Fibroblast of peridontal ligament (primary cell): ENCODE results near the gene NSMF.

ENCODE experiments used
- DNase-seq: peaks from one replicate; pipeline ENCODE4 v3.0.0-alpha.2; 2010; ENCODE audit errors: extremely low read depth

Gene NSMF

DNA sequence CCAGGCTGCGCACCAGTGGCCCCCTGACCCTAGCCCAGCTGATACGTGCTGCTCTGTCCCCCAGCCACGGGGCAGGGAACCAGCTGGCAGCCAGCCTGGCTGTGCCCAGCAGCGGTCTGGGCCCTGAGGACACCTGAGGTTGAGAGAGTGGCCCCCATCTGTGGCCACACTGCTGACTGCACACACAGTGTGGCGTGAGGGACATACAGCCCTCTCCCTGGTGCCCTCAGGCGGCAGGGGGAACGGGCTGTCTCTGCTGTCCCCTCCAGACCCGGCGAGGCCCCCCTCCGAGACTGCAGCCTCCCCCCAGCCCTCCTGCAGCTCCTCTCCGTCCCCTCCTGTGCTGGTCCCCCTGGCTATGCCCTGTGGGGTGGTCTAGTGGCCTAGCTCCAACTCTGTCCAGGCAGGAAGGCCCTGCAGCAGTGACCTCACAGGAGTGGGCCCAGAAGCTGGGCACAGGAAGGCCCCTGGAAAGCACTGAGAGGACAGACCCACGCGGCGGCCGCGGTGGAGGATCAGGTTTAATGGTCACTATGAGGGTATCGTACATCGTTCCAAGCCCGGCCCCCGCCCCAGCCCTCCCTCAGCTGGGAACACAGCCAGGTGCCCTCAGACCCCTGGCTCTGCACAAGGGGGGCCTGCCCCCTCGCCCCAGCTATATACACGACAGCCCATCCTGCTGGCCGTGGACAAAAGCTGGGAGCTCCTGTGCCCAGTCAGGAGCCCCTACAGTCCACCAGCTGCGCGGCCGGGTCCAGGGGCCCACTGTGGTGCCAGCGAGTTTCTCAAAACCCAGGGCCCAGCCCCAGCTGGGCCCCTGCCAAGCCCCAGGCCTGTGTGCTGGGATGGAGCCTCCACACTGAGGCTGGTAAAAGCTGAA lies 11.2 kb downstream of the NSMF start:
- DNase-seq, result no peak

DNA sequence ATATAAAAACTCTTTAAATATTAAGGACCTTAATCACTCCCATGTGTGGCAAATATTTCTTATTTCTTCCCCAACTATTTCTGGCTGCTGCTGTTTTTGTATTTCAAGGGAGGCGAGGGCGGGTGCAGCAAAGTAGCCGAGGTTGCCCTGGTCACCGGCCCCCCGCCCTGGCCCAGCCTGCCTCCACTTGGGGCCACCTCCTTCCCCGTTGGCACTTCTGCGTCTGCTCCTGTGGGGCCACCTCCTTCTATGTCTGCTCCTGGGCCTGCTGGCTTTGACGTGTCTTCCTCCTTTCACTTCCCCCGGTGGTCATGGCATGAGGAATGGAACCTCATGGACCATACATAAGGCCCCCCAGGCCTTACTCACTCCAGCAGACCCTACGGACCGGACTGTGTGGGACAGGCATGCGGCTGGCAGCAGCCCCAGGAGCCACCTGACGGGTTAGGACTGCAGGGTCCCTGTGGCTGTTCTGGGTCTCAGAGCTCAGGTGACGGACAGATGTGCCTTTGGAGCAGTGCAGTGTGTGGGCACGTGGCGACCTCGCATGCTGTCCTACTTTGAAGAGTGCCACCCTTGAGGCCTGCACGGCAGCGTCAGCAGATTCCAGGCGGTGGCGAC lies 12.2 kb downstream of the NSMF start:
- peak; percentile 41 for DNase-seq

- DNase-seq, result no peak
Measured at GRCh38 chr9:137445930-137446431, 13.2 kb downstream of the NSMF start.

DNA sequence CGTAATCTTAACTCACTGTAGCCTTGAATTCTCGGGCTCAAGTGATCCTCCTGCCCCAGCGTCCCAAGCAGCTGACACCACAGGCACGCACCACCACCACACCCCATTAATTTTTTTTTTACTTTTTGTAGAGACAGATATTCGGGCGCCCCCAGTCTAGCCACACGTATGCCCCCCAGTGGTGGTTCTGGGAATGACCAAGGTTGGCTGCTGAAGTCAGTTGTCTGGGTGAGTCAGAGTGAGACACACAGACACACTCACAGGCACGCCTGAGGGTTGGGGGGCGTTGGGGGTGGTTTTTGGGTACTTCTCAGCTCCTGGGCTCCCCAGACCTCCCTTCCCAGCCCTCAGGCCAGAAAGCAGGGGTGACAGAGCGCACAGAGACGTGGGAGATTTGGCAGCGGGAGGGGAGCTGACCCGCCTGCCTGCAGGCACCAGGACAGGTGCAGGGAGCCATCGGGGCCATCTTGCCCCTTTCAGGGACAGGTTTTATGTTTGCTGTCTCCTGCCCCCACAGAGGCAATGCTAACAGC lies 13.8 kb downstream of the NSMF start:
- peak; percentile 65 for DNase-seq

GRCh38 chr9:137444106-137444790 lies 14.9 kb downstream of the NSMF start:
- no peak for DNase-seq

- no peak for DNase-seq
Measured at GRCh38 chr9:137441935-137442321, 17.2 kb downstream of the NSMF start.

DNA sequence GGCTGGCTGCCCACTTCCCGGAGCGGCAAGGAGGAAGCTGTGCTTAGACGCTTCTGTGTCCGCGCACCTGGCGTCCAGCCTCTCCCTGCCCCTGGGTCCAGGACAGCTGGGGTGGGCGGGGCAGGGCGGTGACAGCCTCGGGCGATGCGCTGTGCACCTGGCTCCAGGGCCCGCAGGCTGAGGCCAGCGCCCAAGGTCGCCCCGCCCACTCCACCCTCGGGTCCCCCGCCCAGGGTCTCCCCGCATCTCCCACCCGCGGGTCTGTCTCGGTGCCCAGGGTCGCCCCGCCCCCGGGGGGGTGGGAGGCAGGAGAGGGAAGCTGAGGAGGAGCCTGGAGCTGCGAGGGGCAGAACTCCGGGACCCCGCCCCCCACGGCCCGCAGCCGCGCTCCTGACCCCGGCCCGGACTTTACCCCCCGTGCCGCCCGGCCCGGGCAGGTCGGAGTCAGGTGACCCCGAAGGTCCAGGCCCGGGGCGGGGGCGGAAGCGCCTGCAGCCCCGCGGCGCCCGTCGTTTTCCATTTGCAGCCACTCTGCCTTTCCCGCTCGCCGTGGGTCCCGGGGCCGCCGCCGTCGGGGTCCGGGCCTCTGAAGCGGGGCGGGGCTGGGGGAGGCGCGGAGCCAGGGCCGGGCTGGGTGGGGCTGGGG lies 17.7 kb downstream of the NSMF start, which contains the start of gene ENTPD8:
Gene ENTPD8 (minus strand): TSS at position 69 of the 646 bp plus-strand sequence. CDS start 3,072 bp downstream, outside the sequence.
- no peak for DNase-seq

DNA sequence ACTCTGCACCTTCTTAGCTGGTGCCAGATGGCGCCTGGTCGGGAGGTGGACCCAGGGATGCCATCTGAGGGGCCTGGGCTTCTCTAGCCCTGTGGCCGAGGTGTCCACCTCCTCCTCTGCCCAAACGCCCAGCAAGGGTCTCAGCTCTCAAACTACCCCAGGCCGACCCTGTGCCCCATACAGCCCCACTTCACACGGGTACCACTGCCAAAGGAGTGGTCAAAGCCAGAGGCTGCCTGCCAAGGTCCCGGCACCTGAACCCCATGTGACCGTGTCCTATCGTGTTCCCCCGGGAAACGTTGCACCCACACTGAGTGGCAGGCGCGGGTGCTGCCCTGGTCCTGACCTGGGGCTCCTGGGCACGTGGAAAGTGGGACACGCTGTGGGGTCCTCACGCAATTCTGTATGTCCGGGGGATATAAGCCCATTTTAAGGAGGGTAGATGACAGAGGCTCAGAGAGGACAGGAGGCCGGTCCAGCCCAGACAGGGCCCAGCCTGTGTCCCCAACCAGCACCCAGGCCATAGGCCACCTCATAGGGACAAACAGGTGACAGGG lies 19.9 kb downstream of the NSMF start:
- DNase-seq, result no peak

GRCh38 chr9:137438591-137439157 lies 20.5 kb downstream of the NSMF start:
- DNase-seq, result no peak

- DNase-seq, result no peak
Measured at GRCh38 chr9:137437691-137438590, 21.2 kb downstream of the NSMF start.

- no peak for DNase-seq
Measured at GRCh38 chr9:137436761-137437600, 22.2 kb downstream of the NSMF start.

DNA sequence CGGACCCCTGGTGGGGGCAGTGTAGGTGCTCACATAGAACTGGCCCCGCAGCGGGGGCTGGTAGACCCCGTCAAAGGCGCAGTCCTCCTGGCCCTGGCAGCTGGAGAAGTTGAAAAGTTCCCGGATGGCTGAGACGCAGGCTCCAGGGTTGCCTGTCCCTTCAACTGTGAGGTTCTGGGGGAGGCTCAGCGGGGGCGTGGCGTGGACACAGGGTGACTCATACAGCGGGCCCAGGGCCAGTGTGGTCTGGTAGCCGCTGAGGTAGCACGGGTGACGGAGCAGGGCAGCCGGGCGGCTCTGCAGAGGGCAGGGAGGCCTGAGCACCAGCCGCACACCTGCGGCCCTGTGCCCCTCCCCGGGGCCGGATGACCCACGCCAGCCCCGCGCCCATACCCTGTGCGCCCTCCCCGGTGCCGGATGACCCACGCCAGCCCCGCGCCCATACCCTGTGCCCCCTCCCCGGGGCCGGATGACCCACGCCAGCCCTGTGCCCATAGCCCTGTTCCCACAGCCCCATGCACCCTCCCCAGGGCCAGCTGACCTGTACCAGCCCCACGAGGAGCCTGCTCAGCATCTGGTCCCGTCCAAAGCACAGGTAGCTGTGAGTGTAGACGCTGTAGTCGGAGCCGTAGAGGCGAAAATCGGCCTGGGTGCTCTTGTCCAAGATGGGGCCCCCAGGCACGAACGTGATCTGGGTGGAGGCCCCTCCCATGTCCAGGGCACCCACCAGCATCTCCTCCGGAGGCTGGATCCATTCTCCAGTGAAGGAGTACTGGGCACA lies 23.0 kb downstream of the NSMF start:
- peak; percentile 66 for DNase-seq

DNA sequence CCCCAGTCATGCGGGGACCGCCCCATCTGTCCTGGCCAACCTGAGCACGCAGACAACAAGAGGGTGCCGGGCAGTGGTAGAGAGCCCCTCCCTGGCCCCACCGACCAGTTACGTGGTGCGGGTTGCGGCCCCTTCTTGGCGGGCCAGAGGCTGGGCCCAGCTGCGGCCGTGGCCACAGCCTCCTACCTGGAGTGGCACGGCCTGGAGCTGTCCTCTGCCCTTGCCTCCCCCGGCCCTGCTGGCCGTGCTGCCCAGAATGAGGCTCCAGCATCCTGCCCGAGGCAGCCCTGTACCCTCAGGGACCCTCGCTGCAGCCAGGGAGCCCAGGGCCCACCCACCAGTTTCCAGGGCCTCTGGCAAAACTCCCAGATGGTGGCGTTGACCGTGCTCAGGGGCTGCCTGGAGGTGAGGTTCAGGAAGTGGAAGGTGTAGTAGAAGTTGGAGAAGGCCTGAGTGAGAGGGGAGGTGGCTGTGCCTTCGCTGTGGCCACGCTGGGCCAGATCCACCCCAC lies 23.7 kb downstream of the NSMF start:
- no peak for DNase-seq

GRCh38 chr9:137434498-137435380 lies 24.4 kb downstream of the NSMF start:
- DNase-seq, result no peak

DNA sequence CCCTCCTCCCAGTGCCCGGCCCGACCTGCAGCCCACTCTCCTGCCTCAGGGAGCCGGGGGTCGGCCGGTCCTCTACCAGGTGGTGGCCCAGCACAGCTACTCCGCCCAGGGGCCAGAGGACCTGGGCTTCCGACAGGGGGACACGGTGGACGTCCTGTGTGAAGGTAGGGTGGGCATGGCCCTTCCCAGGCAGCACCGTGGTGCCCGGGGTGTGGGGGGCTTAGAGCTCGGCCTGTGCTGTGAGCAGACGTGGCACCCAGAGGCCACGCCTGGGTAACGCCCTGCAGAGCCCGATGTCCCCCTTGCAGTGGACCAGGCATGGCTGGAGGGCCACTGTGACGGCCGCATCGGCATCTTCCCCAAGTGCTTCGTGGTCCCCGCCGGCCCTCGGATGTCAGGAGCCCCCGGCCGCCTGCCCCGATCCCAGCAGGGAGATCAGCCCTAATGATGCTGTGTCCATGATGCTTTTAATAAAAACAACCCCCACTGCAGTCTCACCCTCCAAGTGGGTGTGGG lies 25.2 kb downstream of the NSMF start:
- no peak for DNase-seq

DNA sequence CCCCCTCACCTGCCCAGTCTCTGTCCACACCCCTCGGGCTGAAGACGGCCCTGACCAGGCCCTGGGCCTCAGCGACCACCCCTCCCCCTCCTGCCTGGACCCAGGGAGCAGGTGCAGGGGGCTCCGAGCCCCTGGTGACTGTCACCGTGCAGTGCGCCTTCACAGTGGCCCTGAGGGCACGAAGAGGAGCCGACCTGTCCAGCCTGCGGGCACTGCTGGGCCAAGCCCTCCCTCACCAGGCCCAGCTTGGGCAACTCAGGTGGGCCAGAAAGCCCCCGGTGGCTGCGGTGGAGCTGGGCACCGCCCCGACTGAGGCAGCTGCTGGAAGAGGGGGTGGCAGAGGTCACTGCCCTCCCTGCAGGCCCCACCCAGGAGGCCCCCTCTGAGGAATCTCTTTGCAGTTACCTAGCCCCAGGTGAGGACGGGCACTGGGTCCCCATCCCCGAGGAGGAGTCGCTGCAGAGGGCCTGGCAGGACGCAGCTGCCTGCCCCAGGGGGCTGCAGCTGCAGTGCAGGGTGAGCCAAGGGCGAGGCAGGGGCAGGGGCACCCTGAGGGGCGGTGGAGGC lies 25.7 kb downstream of the NSMF start:
- DNase-seq, result no peak
